Panc1 (cell line): ENCODE measurements around the gene CCDC127. TPM values are rescaled to one million over a fixed set of nuclear protein-coding genes. Genes with fewer than 3 reads are reported as not detected.

Experiments used
- ATAC-seq: fragments of 200-7000 bp; cut with Tn5 transposase; 2 replicates; pipeline ENCODE4 v1.9.1; 2020; ENCODE audit warnings: mild to moderate bottlenecking, moderate library complexity
- BruUV-seq: library from RNA; stranded (reverse); fragments of 400-500 nt; replicated peaks from 2 replicates; lab custom pipeline; 2021; lab: Mats Ljungman, UMichigan
- CTCF ChIA-PET: fragments of 300-600 bp; sonication (Branson Sonifier 250); formaldehyde crosslinking; loops from one replicate; lab custom pipeline; 2022; ENCODE audit warnings: antibody characterized with exemption; lab: Charles Lee
- POLR2A ChIA-PET: fragments of 300-600 bp; sonication (Branson Sonifier 250); formaldehyde crosslinking; loops from one replicate; lab custom pipeline; 2022; ENCODE audit warnings: antibody characterized with exemption; lab: Charles Lee
- DNase-seq: peaks from one replicate; pipeline ENCODE4 v3.0.0-alpha.2; 2010; ENCODE audit warnings: low read depth, low spot score
- H3K27ac ChIP-seq: 2 replicates; pipeline ENCODE4 v1.5.1; 2011; ENCODE audit warnings: mild to moderate bottlenecking, low read length, inconsistent platforms
- H3K27me3 ChIP-seq: fragments of 200-500 bp; sonication (Bioruptor generic); 2 replicates; pipeline ENCODE4 v1.6.0; 2014; ENCODE audit warnings: low read length, inconsistent platforms; ENCODE audit not compliant: control insufficient read depth, insufficient read depth
- H3K36me3 ChIP-seq: fragments of 200-500 bp; sonication (Bioruptor generic); 2 replicates; pipeline ENCODE4 v1.5.1; 2014; ENCODE audit warnings: inconsistent platforms, mild to moderate bottlenecking, low read length, moderate library complexity; ENCODE audit not compliant: control insufficient read depth, insufficient read depth
- H3K4me1 ChIP-seq: 2 replicates; pipeline ENCODE4 v1.5.1; 2011; ENCODE audit warnings: inconsistent platforms, mild to moderate bottlenecking, low read length, moderate library complexity; ENCODE audit not compliant: control insufficient read depth, insufficient read depth
- H3K4me3 ChIP-seq, 2 experiments: 2 replicates each; pipeline ENCODE4 v1.5.1; 2011 to 2012; ENCODE audit warnings: low read depth in 2 of 2, low read length in 2 of 2, mild to moderate bottlenecking in 2 of 2, inconsistent platforms in 1 of 2, moderate library complexity in 1 of 2
- H3K9me3 ChIP-seq: fragments of 200-500 bp; sonication (Bioruptor generic); 2 replicates; pipeline ENCODE4 v1.5.1; 2014; ENCODE audit warnings: low read depth, mild to moderate bottlenecking, inconsistent platforms, low read length, moderate library complexity; ENCODE audit not compliant: control insufficient read depth, insufficient read depth
- POLR2AphosphoS5 ChIP-seq: IDR thresholded peaks from 2 replicates; pipeline ENCODE4 v1.6.1; 2012; ENCODE audit warnings: mild to moderate bottlenecking, low read depth, low read length, moderate library complexity
- SIN3A ChIP-seq: IDR thresholded peaks from 2 replicates; pipeline ENCODE4 v1.6.1; 2012; ENCODE audit warnings: low read depth, mild to moderate bottlenecking, low read length, moderate library complexity, borderline replicate concordance; ENCODE audit not compliant: insufficient read depth
- TCF7L2 ChIP-seq: IDR thresholded peaks from 2 replicates; pipeline ENCODE4 v1.6.1; 2011; ENCODE audit warnings: mild to moderate bottlenecking, low read depth, low read length, inconsistent platforms
- in situ Hi-C: cut with HindIII; loops from 2 replicates; pipeline ENCODE4 v1.10.0; 2016; ENCODE audit warnings: low sequenced_read_pairs, low pct_unique_long_range_greater_than_20kb
- intact Hi-C: fragments of 100-400 bp; cut with micrococcal nuclease; formaldehyde crosslinking; loops from one replicate; pipeline ENCODE4 v1.10.0; 2022; ENCODE audit not compliant: unreplicated experiment
- total RNA-seq: library from RNA; stranded (reverse); gene quantifications from one replicate; pipeline ENCODE4 v1.2.1, GENCODE V29; 2021; ENCODE audit not compliant: unreplicated experiment
- TF ChIP-seq, protein P1 (sequence below), 2 experiments: IDR thresholded peaks; 2 replicates each; pipeline ENCODE4 v1.6.1; 2011 to 2012; ENCODE audit warnings: low read depth in 2 of 2, control low read depth in 1 of 2, low read length in 1 of 2, mild to moderate bottlenecking in 1 of 2, moderate library complexity in 1 of 2; ENCODE audit not compliant: insufficient read depth in 1 of 2
- TF ChIP-seq, protein P2 (sequence below): fragments of 450-650 bp; IDR thresholded peaks from 2 replicates; pipeline ENCODE4 v1.5.1; 2017; ENCODE audit warnings: mild to moderate bottlenecking

CCDC127 gene
- total RNA-seq, 1 experiment from 2014 or later, result 8.1 TPM

DNA sequence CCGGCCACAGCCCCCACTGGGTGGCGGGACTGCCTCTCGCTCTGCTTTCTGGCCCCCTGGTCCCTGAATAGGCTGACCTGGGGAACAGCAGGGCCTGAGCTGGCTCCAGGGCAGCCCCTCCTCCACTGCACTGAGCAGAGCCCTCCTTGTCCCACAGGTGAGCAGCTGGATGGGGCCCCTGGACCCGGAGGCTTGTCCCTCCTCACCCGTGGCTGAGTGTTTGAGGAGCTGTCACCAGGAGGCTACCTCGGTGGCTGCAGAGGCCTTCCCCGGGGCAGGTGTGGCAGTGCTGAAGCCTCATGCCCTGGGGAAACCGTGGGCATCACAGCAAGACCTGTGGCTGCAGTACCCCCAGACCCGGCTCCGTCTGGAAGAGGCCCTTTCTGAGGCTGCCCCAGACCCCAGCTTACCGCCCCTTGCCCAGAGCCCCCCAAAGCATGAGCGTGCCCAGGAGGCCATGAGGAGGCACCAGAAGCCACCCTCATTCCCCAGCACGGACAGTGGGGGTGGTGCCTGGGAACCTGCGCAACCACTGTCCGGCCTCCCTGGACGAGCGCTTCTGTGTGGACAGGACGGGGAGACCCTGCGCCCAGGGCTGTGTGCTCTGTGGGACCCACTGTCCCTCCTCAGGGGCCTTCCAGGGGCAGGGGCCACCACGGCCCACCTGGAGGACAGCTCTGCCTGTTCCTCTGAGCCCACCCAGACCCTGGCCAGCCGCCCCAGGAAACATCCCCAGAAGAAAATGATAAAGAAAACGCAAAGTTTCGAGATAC is 55.2 kb downstream of the CCDC127 start:
- H3K4me1 ChIP-seq, result peaks cover 3% of the 10 kb centered on the region; the same call in 1 of the 2 replicates
- ATAC-seq (no peak), DNase-seq (no peak)
- ChIA-PET POLR2A (no interaction called here), CTCF (interaction anchor here (0.5 kb wide), 1 partner anchor 56 kb away, joined by 3 read pairs; the partner anchor contains the start of gene SDHA)
- H3K36me3 ChIP-seq, result no peaks in the 10 kb centered on the region
- no peak overlapping the region for H3K27ac ChIP-seq
- H3K4me3 ChIP-seq, result no peak overlapping the region
- no peaks in the 10 kb centered on the region for H3K9me3 ChIP-seq
- in situ Hi-C loops, result no loop called here
- intact Hi-C loops, result no loop called here
- TF ChIP-seq POLR2AphosphoS5 (no peak), SIN3A (no peak), TCF7L2 (no peak)
- TF ChIP-seq, protein P1, sequence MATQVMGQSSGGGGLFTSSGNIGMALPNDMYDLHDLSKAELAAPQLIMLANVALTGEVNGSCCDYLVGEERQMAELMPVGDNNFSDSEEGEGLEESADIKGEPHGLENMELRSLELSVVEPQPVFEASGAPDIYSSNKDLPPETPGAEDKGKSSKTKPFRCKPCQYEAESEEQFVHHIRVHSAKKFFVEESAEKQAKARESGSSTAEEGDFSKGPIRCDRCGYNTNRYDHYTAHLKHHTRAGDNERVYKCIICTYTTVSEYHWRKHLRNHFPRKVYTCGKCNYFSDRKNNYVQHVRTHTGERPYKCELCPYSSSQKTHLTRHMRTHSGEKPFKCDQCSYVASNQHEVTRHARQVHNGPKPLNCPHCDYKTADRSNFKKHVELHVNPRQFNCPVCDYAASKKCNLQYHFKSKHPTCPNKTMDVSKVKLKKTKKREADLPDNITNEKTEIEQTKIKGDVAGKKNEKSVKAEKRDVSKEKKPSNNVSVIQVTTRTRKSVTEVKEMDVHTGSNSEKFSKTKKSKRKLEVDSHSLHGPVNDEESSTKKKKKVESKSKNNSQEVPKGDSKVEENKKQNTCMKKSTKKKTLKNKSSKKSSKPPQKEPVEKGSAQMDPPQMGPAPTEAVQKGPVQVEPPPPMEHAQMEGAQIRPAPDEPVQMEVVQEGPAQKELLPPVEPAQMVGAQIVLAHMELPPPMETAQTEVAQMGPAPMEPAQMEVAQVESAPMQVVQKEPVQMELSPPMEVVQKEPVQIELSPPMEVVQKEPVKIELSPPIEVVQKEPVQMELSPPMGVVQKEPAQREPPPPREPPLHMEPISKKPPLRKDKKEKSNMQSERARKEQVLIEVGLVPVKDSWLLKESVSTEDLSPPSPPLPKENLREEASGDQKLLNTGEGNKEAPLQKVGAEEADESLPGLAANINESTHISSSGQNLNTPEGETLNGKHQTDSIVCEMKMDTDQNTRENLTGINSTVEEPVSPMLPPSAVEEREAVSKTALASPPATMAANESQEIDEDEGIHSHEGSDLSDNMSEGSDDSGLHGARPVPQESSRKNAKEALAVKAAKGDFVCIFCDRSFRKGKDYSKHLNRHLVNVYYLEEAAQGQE (IDR thresholded peaks at IDR 0.05; ENCODE audit: insufficient read depth in 1 of 2, low read depth in 2 of 2, low read length in 1 of 2), result no peak
- TF ChIP-seq, protein P2, sequence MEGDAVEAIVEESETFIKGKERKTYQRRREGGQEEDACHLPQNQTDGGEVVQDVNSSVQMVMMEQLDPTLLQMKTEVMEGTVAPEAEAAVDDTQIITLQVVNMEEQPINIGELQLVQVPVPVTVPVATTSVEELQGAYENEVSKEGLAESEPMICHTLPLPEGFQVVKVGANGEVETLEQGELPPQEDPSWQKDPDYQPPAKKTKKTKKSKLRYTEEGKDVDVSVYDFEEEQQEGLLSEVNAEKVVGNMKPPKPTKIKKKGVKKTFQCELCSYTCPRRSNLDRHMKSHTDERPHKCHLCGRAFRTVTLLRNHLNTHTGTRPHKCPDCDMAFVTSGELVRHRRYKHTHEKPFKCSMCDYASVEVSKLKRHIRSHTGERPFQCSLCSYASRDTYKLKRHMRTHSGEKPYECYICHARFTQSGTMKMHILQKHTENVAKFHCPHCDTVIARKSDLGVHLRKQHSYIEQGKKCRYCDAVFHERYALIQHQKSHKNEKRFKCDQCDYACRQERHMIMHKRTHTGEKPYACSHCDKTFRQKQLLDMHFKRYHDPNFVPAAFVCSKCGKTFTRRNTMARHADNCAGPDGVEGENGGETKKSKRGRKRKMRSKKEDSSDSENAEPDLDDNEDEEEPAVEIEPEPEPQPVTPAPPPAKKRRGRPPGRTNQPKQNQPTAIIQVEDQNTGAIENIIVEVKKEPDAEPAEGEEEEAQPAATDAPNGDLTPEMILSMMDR, result no peak
- H3K27me3 ChIP-seq, result no peaks in the 10 kb centered on the region
- no TSS peak for BruUV-seq

DNA sequence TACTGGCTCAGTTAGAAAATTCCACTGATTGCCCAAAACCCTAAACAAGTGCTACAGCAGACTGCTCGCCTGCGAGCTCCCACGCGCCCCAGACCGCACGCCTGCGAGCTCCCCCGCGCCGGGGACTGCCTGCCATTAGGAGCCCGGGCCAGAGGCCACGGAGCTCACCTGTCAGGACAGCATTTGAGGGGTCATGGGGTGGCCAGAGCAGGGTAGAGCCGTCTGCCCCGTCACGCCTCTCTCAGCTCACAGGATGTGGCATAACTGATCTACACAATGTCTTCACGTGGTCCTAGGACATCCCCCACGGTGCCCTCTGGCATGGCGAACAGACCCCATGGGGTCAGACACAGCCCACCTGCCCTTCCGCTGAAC is 55.8 kb downstream of the CCDC127 start:
- in situ Hi-C loops (no loop called here), intact Hi-C loops (no loop called here)
- H3K4me3 ChIP-seq, result no peak overlapping the region
- DNase-seq, result no peak
- H3K27me3 ChIP-seq, result no peaks in the 10 kb centered on the region
- H3K27ac ChIP-seq, result no peak overlapping the region
- no peak for ATAC-seq
- ChIA-PET POLR2A (no interaction called here), CTCF (no interaction called here)
- H3K4me1 ChIP-seq, result peaks cover 3% of the 10 kb centered on the region; the same call in 1 of the 2 replicates
- TF ChIP-seq, protein P1 (IDR thresholded peaks at IDR 0.05; ENCODE audit: insufficient read depth in 1 of 2, low read depth in 2 of 2, low read length in 1 of 2), result no peak
- TF ChIP-seq SIN3A (no peak), TCF7L2 (no peak), POLR2AphosphoS5 (no peak)
- TF ChIP-seq, protein P2, result no peak
- H3K9me3 ChIP-seq, result no peaks in the 10 kb centered on the region
- no TSS peak for BruUV-seq
- H3K36me3 ChIP-seq, result no peaks in the 10 kb centered on the region
